ENCODE data around the gene CUL7. TPM values are rescaled to one million over a fixed set of nuclear protein-coding genes. Genes with fewer than 3 reads are reported as not detected.

CUL7 gene
- total and polyA plus RNA-seq, 2 donors (not counting 1 experiment from before 2014, with no cell fraction given): 17.4 to 21.4 TPM

- H3K4me3 ChIP-seq (ENCODE audit: control extremely low read depth in 1 of 5, extremely low read depth in 1 of 5, insufficient read depth in 1 of 5, low read depth in 2 of 5, low read length in 4 of 5): no peak overlapping the region
- no peak overlapping the region for H3K27ac Mint-ChIP-seq
- no peaks in the 10 kb centered on the region for H3K79me2 ChIP-seq (ENCODE audit: control insufficient read depth, insufficient read depth, low read length)
- H3K27me3 ChIP-seq (replicated peaks in 1 of 4; ENCODE audit: control extremely low read depth in 1 of 4, control insufficient read depth in 3 of 4, insufficient read depth in 4 of 4, low read length in 3 of 4): no peaks in the 10 kb centered on the region
- no peaks in the 10 kb centered on the region for H3K9me3 Mint-ChIP-seq (ENCODE audit: insufficient read depth)
- H3K36me3 ChIP-seq (replicated peaks in 1 of 2; ENCODE audit: control extremely low read depth in 1 of 2, control insufficient read depth in 1 of 2, extremely low read depth in 1 of 2, insufficient read depth in 2 of 2, low read length in 1 of 2): peaks cover 0 to 36% of the 10 kb centered on the region in 2 experiments
- no peaks in the 10 kb centered on the region for H3K9me3 ChIP-seq (ENCODE audit: control extremely low read depth in 1 of 3, control insufficient read depth in 2 of 3, insufficient read depth in 1 of 3, low read length in 2 of 3)
- intact Hi-C loops (cut with micrococcal nuclease): no loop called here
- no peak overlapping the region for H2AFZ ChIP-seq (ENCODE audit: insufficient read depth, low read depth, low read length, poor library complexity, severe bottlenecking)
- no peak overlapping the region for H3K9ac ChIP-seq (ENCODE audit: low read length)
- DNase-seq (no peak), ATAC-seq (ENCODE audit: low read depth) (no peak)
- 100% methylated on average over 1 of the region's 2 CpGs for WGBS (ENCODE audit: insufficient coverage)
- H3K4me1 ChIP-seq (ENCODE audit: control insufficient read depth in 2 of 2, insufficient read depth in 2 of 2, low read length in 2 of 2): no peaks in the 10 kb centered on the region
- H3K4me3 Mint-ChIP-seq: no peak overlapping the region
- H3K27ac ChIP-seq (ENCODE audit: low read length in 2 of 2): no peak overlapping the region
- CTCF ChIA-PET: no interaction called here
- H3K4me1 Mint-ChIP-seq: no peaks in the 10 kb centered on the region
- POLR2A ChIA-PET: interaction anchor here (1.1 kb wide), 1 partner anchor 13 kb away, joined by 4 read pairs; the partner anchor contains the start of gene RRP36
- H3K27me3 Mint-ChIP-seq: no peaks in the 10 kb centered on the region
- H4K20me1 ChIP-seq (ENCODE audit: control insufficient read depth, insufficient read depth, low read length, poor library complexity, severe bottlenecking): no peaks in the 10 kb centered on the region
- H3K4me2 ChIP-seq (replicated peaks; ENCODE audit: low read depth, low read length, poor library complexity, severe bottlenecking): no peak overlapping the region
- no peak for TF ChIP-seq EZH2 (IDR thresholded peaks at IDR 0.05; ENCODE audit: borderline replicate concordance, insufficient read depth, low read depth, low read length, poor library complexity, severe bottlenecking)
- no peak for TF ChIP-seq CTCF (IDR thresholded peaks at IDR 0.05)
Measured at GRCh38 chr6:43034190-43034525, 19.5 kb downstream of the CUL7 start.

- H3K4me1 Mint-ChIP-seq: no peaks in the 10 kb centered on the region
- Histone ChIP-seq H2AFZ (ENCODE audit: insufficient read depth, low read depth, low read length, poor library complexity, severe bottlenecking) (no peak overlapping the region), H3K27me3 (replicated peaks in 1 of 4; ENCODE audit: control extremely low read depth in 1 of 4, control insufficient read depth in 3 of 4, insufficient read depth in 4 of 4, low read length in 3 of 4) (no peaks in the 10 kb centered on the region), H3K27ac (ENCODE audit: low read length in 2 of 2) (no peak overlapping the region), H3K4me1 (ENCODE audit: control insufficient read depth in 2 of 2, insufficient read depth in 2 of 2, low read length in 2 of 2) (no peaks in the 10 kb centered on the region), H3K9ac (ENCODE audit: low read length) (no peak overlapping the region), H3K9me3 (ENCODE audit: control extremely low read depth in 1 of 3, control insufficient read depth in 2 of 3, insufficient read depth in 1 of 3, low read length in 2 of 3) (no peaks in the 10 kb centered on the region), H3K4me2 (replicated peaks; ENCODE audit: low read depth, low read length, poor library complexity, severe bottlenecking) (no peak overlapping the region), H3K4me3 (ENCODE audit: control extremely low read depth in 1 of 5, extremely low read depth in 1 of 5, insufficient read depth in 1 of 5, low read depth in 2 of 5, low read length in 4 of 5) (no peak overlapping the region), H4K20me1 (ENCODE audit: control insufficient read depth, insufficient read depth, low read length, poor library complexity, severe bottlenecking) (no peaks in the 10 kb centered on the region), H3K79me2 (ENCODE audit: control insufficient read depth, insufficient read depth, low read length) (no peaks in the 10 kb centered on the region), H3K36me3 (replicated peaks in 1 of 2; ENCODE audit: control extremely low read depth in 1 of 2, control insufficient read depth in 1 of 2, extremely low read depth in 1 of 2, insufficient read depth in 2 of 2, low read length in 1 of 2) (peaks cover 0 to 37% of the 10 kb centered on the region in 2 experiments)
- WGBS (ENCODE audit: insufficient coverage): 100% methylated on average over 1 of the region's 2 CpGs
- no peaks in the 10 kb centered on the region for H3K9me3 Mint-ChIP-seq (ENCODE audit: insufficient read depth)
- ATAC-seq (ENCODE audit: low read depth) (no peak), DNase-seq (no peak)
- intact Hi-C loops (cut with micrococcal nuclease): no loop called here
- H3K27ac Mint-ChIP-seq: no peak overlapping the region
- no peak for TF ChIP-seq EZH2 (IDR thresholded peaks at IDR 0.05; ENCODE audit: borderline replicate concordance, insufficient read depth, low read depth, low read length, poor library complexity, severe bottlenecking)
- no peak for TF ChIP-seq CTCF (IDR thresholded peaks at IDR 0.05)
- ChIA-PET CTCF (no interaction called here), POLR2A (interaction anchor here (1.1 kb wide), 1 partner anchor 13 kb away, joined by 4 read pairs; the partner anchor contains the start of gene RRP36)
- no peak overlapping the region for H3K4me3 Mint-ChIP-seq
- H3K27me3 Mint-ChIP-seq: no peaks in the 10 kb centered on the region
Measured at GRCh38 chr6:43033496-43034189, 20.0 kb downstream of the CUL7 start.

Measured in B cell (primary cell).